GM12878 (cell line): ENCODE results near the gene RIPK3. TPM values are rescaled to one million over a fixed set of nuclear protein-coding genes. Genes with fewer than 3 reads are reported as not detected.
A peak's percentile ranks its signal among the peaks of the same experiment; 100 is the strongest.

ENCODE experiments used
- CBX3 ChIP-seq: fragments of 200-600 bp; sonication (generic); IDR thresholded peaks from 2 replicates; pipeline ENCODE4 v1.6.1; 2016; ENCODE audit warnings: low read depth, borderline replicate concordance
- CREM ChIP-seq: IDR thresholded peaks from 2 replicates; pipeline ENCODE4 v1.6.1; 2014; ENCODE audit warnings: antibody characterized with exemption, low read depth
- E4F1 ChIP-seq: fragments of 450-650 bp; IDR thresholded peaks from 2 replicates; pipeline ENCODE4 v1.6.1; 2018; ENCODE audit warnings: borderline replicate concordance, mild to moderate bottlenecking; ENCODE audit not compliant: partially characterized antibody
- HCFC1 ChIP-seq: fragments of 150-350 bp; IDR thresholded peaks from 2 replicates; pipeline ENCODE4 v1.6.1; 2014; ENCODE audit warnings: low read length
- HSF1 ChIP-seq: fragments of 150-350 bp; IDR thresholded peaks from 2 replicates; pipeline ENCODE4 v1.6.1; 2014; ENCODE audit warnings: mild to moderate bottlenecking, low read depth, low read length
- IRF3 ChIP-seq: fragments of 450-650 bp; IDR thresholded peaks from 2 replicates; pipeline ENCODE4 v1.6.1; 2014; ENCODE audit warnings: mild to moderate bottlenecking
- KDM1A ChIP-seq: fragments of 200-600 bp; sonication (generic); IDR thresholded peaks from 2 replicates; pipeline ENCODE4 v1.6.1; 2016; ENCODE audit warnings: borderline replicate concordance
- MXI1 ChIP-seq: fragments of 150-350 bp; IDR thresholded peaks from 2 replicates; pipeline ENCODE4 v1.6.1; 2011; ENCODE audit warnings: low read depth, mild to moderate bottlenecking, inconsistent platforms, low read length, improper control_type of control experiment
- NR2C1 ChIP-seq: fragments of 450-650 bp; IDR thresholded peaks from 2 replicates; pipeline ENCODE4 v1.6.1; 2017; ENCODE audit warnings: antibody characterized with exemption, mild to moderate bottlenecking, moderate library complexity
- PBX3 ChIP-seq: IDR thresholded peaks from 2 replicates; pipeline ENCODE4 v1.6.1; 2011; ENCODE audit warnings: mild to moderate bottlenecking, low read depth, low read length, moderate library complexity; ENCODE audit not compliant: insufficient replicate concordance
- RBBP5 ChIP-seq: fragments of 200-600 bp; sonication (generic); conservative IDR thresholded peaks from 2 replicates; pipeline ENCODE4 v1.6.1; 2016
- RCOR1 ChIP-seq: conservative IDR thresholded peaks from 2 replicates; pipeline ENCODE4 v1.6.1; 2012; ENCODE audit warnings: low read depth, low read length, improper control_type of control experiment
- RELB ChIP-seq: fragments of 450-650 bp; IDR thresholded peaks from 2 replicates; pipeline ENCODE4 v1.6.1; 2017; ENCODE audit warnings: low read depth, mild to moderate bottlenecking, moderate library complexity
- RUNX3 ChIP-seq: IDR thresholded peaks from 2 replicates; pipeline ENCODE4 v1.6.1; 2012; ENCODE audit warnings: low read length, inconsistent platforms
- SREBF1 ChIP-seq: IDR thresholded peaks from 2 replicates; pipeline ENCODE4 v1.6.1; 2012; ENCODE audit warnings: mild to moderate bottlenecking, low read length
- TARDBP ChIP-seq: IDR thresholded peaks from 2 replicates; pipeline ENCODE4 v1.6.1; 2016; ENCODE audit warnings: borderline replicate concordance
- TCF7 ChIP-seq: IDR thresholded peaks from 2 replicates; pipeline ENCODE4 v1.6.1; 2014; ENCODE audit warnings: antibody characterized with exemption, borderline replicate concordance
- ZNF207 ChIP-seq: fragments of 450-650 bp; IDR thresholded peaks from 2 replicates; pipeline ENCODE4 v1.6.1; 2014; ENCODE audit warnings: antibody characterized with exemption, mild to moderate bottlenecking, borderline replicate concordance
- ZSCAN29 ChIP-seq: fragments of 450-650 bp; IDR thresholded peaks from 2 replicates; pipeline ENCODE4 v1.6.1; 2017; ENCODE audit warnings: mild to moderate bottlenecking, moderate library complexity
- polyA plus RNA-seq, 11 experiments: library from polyadenylated mRNA; depleted of rRNA in 4 of 11; unstranded in 6 of 11; stranded (reverse) in 5 of 11; fragments of >200 nt; fragmentation: Nextera tagmentation in 4 of 11; fragmentation: Illumina TruSeq in 1 of 11; extraction: Ambion mirVana in 4 of 11; extraction: Trizol in 1 of 11; gene quantifications; 1 replicate in 1 of 11; 2 replicates in 10 of 11; pipeline versions ENCODE4 v1.2.1 to v1.2.3, GENCODE V29; 2011 to 2016; ENCODE audit warnings: inconsistent platforms in 2 of 11, missing spikeins in 2 of 11, low read depth in 1 of 11
- total RNA-seq, 4 experiments: library from RNA; depleted of rRNA in 3 of 4; stranded (reverse); fragments of >200 nt in 3 of 4; fragmentation: Illumina TruSeq in 1 of 4; extraction: Trizol in 1 of 4; gene quantifications; 2 replicates each; pipeline versions ENCODE4 v1.2.1 to v1.2.3, GENCODE V29; 2013 to 2021

Gene RIPK3
- total and polyA plus RNA-seq, 10 of the 15 experiments (the other 5 are each of a cell fraction or from before 2014, with no cell fraction given): 2.0 to 13.6 (median 8.1) TPM

GRCh38 chr14:24296341-24297157 is 43.2 kb downstream of the RIPK3 start (continued):
- peak; percentile 40 for TF ChIP-seq PBX3
- TF ChIP-seq KDM1A: no peak
- no peak for TF ChIP-seq RBBP5
- peak; percentile 56; the same call in 1 of the 2 replicates for TF ChIP-seq CREM
- TF ChIP-seq ZNF207: peak; percentile 63; the same call in 1 of the 2 replicates
- TF ChIP-seq IRF3: no peak
- TF ChIP-seq RELB: peak; percentile 64
- peak; percentile 53 for TF ChIP-seq RUNX3
- TF ChIP-seq E4F1: no peak
- TF ChIP-seq TARDBP: no peak; the same call in 1 of the 2 replicates
- no peak for TF ChIP-seq MXI1
- TF ChIP-seq CBX3: no peak
- TF ChIP-seq TCF7: no peak
- TF ChIP-seq HSF1: no peak
- no peak; the same call in 1 of the 2 replicates for TF ChIP-seq HCFC1
- no peak for TF ChIP-seq NR2C1
- TF ChIP-seq ZSCAN29: no peak
- TF ChIP-seq SREBF1: no peak
- peak; percentile 70; the same call in 1 of the 2 replicates for TF ChIP-seq RCOR1
